GM21515 (cell line): ENCODE data around the gene NT5DC4.

Experiments used
- ATAC-seq: cut with Tn5 transposase; IDR thresholded peaks from one replicate; pipeline ENCODE4 v1.9.1; 2021; ENCODE audit not compliant: unreplicated experiment

The NT5DC4 gene

DNA sequence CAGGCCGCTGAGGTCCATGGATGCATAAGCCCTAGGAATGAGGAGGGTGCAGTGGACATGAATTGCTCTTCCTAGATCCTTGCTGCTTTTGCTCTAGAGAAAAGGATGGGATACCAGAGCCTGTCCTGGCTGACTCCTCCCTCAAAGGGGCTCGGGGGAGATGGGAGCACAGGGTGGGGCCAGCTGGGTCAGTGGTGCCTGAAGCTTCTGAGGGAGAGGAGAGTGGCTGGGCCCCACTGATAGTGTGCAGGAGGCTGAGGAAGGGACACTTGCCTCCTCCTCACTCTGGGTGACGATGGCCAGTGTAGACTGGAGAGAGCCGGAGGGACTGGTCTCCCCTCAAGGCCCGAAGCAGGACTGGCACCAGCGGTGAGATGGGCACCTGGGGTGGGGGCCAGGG lies at the start of gene NT5DC4:
Gene NT5DC4, plus strand, starts transcription at position 236 of the 400 bp plus-strand sequence. Its CDS starts 60 bp downstream, at position 296.
- ATAC-seq: no peak

DNA sequence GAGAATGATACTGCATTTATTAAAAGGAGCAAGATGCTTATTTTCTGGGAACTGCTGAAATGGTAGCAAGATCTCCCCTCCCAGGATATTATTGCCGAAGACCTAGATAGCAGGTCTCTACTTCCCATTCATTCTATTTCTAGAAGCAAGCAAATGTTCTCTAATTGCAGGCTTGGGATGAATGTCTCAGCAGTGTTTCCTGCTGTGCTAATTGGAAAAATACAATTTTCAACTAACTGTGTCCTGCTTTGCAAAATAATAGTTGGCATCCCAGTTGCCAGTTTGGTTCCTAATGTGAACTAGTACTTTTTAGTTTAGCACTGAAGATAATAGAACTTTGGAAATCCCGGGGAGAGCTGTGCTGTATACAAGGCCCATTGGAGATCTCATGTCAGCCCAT lies 49.0 kb upstream of the NT5DC4 start:
- ATAC-seq: no peak

DNA sequence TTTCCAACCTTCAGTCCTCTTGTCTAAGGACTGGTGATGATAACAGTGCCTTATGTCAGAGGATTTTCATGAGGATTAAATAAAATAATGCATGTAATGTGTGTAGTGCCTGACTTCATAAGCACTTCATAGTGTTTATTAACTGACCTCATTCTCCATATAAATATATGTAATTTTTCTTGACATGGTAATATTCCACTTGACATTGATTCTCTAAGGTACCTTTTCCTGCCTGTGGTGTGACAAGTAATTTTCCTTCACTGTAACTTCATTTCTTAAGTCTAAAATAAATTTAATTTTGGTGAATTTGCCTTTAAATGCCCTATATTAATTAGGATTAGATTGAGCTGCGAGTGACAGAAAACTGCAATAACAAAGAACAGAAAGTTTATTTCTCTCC lies 47.8 kb upstream of the NT5DC4 start:
- ATAC-seq: no peak

DNA sequence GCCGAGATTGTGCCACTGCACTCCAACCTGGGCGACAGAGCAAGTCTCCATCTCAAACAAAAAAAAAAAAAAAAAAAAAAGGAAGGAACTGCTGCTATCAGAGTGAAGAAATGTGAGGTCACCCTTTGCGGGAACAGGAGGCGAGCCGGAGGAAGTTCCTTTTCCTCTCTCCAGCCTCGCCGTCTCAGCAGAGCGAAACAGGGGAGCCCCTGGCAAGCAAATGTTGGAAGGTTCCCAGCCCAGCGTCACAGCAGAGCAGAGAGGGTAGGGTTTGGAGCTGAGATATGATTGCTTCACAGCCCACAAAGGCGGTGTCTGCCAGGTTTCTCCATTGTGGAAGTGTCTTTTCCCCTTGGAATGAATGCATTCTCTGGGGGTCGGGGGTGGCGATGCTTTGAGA lies 46.6 kb upstream of the NT5DC4 start:
- ATAC-seq: no peak

DNA sequence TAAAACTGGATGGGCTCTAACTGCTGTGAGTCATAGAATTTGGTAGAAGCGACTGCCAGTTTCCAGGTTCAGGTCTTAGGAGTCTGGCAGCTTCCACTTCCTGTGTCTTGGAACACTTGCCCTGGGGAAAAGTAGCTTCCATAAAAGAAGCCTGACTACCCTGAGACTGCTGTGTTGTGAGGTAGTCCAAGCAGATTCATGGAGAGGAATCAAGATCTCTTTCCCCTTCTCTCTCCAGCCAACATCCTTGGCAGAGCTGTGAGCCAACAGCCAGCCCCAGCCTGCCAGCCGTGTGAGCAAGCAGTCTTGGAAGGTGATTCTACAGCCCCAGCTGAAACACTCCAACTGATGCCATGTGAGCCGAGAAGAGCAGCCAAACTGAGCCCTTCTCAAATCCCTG lies 41.3 kb upstream of the NT5DC4 start:
- ATAC-seq: no peak

DNA sequence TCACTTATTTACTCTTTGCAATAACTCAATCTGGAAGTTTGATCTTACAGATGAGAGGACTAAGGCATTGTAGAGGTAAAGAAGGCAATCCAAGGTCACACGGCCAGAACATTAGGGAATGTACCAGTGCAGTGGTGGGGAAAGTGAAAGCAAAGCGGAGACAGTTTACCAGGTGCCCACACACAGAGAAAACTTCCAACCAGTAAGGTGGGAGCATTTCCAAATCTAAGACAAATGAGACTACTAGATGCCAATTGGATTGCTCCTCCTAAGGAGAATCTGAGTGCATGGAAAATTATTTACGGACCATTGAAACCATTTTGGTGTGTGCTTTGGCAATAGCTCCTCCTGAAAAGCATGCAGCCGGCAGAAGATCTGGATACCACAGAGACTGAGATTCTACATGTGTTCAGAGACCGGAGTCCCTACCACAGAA lies 40.1 kb upstream of the NT5DC4 start:
- ATAC-seq: no peak

DNA sequence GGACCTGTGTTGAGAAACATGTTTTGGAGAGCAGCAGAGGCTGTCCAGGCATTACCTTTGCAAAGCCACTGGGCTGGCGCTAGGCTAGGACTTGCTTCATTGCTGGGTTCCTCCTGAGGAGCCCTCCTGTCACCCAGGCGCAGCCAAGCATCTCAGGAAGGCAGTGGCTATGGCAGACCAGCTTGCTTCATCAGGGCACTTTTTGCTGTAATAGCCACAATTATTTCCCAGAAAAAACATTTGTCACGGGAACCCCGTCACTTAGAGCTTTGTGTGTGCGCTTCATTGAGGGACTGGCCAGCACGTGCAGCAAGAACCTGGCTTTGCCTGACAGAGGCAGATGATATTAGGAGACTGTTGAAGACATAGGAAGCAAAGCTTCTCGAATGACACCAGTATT lies 38.7 kb upstream of the NT5DC4 start:
- no peak for ATAC-seq

DNA sequence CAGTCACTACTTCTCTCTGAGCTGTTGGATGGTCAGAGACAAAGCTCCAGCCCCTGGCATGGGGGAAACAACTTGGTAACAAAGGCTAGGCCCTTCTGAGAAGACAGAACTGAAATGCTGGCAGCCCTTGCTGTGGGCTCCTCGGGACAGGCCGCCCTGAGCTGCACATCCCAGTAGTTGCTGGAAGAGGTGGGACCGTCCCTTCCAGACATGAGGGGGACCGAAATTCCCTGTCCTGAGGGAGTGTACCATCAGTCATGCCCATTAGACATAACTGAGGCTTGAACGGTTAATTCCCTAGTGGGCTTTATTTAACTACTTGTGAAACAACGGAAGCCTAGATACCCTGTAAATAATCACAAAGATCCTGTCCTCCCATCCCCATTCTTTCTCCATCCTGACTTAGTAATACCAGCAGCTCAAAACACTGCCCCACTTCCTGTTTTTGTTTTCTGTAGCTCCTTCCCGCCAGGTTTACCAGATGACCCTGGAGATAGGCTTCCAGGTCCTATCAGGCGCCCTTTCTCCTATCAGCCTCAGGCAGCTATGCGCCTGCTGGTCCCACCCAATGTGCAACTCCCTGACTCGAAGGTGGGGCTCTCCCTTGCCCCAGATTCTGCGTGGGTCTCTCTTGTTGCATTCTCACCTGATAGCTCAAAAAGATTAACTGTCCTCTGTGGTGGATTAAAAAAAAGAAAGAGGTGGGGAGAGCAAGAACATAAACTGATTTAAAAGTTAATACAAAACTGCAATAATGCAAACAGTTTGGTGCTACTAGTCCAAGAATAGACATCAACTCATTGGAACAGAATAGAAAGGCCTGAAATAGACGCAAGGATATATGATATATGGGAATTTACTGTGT lies 37.0 kb upstream of the NT5DC4 start:
- no peak for ATAC-seq

DNA sequence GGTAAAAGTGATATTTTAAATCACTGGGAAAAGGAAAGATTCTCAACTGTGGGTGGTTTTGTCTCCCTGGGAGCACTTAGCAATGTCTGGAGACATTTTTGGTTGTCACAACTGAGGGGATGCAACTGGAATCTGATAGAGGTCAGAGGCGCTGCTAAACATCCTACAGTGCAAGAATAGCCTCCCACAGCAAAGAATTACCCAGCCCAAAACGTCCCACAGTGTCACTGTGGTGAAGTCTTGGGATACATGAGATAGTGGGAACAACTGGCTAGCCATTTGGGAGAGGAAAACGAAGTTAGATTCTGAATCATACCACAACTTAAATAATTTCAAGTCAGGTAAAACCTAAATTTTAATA lies 36.4 kb upstream of the NT5DC4 start:
- no peak for ATAC-seq

DNA sequence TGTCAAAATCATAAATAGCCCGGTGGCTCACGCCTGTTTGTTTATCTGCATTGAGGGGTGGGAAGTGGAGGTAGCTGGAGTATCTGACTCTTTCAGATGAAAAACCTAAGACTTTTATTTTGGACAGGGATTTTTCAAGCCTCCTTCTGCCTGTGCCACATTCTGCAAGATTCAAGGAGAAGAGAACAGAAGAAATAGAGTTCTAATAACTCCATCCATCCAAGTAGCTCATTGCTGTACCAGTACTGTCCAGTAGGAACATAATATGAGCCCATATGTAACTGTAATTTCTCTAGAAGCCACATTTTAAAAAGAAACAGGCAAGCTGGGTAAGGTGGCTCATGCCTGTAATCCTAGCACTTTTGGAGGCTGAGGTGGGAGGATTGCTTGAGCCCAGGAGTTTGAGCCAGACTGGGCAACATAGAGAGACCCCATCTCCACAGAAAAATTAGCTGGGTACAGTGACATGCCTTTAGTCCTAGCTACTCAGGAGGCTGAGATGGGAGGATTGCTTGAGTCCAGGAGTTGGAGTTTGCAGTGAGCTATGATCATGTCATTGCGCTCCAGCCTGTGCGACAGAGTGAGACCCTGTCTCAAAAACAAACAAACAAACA lies 35.4 kb upstream of the NT5DC4 start:
- no peak for ATAC-seq

DNA sequence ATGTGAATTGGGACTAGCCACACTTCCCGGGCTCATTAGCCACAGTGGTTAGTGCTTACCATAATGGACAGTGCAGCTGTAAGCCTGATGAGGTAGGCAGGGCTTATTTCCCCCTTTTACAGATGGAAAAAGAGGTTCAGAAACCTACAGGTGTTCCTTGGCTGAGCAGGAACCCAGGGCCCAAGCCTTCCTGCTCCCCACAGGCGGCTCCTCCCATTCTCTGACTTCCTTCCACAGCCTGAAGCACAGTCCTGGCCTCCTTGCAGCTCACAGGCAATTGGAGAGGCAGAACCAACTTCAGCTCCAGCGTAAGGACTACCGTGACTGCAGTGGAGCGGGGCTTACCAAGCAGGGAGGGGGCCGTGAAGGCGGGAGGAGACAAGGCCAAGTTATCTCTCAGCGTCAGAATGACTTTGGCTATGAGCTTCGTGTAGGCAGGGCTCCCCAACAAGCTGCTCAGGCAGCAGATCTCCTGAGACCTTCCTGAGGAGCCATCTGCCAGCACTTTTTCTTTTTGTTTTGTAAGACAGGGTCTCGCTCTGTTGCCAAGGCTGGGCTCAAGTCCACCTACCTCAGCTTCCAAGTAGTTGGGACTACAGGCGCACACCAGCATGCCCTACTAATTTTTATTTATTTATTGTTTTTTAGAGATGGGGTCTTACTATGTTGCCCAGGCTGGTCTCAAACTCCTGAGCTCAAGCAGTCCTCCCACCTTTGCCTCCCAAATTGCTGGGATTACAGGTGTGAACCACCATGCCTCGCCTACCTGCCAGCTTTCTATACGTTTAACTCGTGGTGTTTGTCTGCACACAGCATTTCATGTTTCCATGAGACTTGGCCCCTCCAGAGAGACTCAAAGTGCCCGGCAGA lies 34.2 kb upstream of the NT5DC4 start:
- ATAC-seq: no peak

DNA sequence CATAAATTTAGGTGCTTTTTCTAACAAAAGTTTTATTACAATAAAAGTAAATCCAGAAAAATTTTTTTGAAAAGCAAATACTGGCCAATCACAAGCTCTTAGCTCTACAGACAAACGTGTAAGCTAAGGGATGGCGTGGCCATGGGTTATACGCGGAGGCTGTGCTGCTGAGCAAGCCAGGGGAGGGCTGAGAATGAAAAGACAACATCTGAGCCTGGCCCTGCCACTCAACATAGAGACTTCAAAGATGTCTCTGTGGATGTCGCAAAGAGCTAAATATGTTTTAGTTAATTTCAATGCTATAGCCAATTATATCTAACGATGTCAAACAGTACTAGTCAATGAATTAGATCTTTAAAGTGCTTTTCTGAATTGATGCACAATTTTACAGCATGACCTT lies 33.3 kb upstream of the NT5DC4 start:
- no peak for ATAC-seq

DNA sequence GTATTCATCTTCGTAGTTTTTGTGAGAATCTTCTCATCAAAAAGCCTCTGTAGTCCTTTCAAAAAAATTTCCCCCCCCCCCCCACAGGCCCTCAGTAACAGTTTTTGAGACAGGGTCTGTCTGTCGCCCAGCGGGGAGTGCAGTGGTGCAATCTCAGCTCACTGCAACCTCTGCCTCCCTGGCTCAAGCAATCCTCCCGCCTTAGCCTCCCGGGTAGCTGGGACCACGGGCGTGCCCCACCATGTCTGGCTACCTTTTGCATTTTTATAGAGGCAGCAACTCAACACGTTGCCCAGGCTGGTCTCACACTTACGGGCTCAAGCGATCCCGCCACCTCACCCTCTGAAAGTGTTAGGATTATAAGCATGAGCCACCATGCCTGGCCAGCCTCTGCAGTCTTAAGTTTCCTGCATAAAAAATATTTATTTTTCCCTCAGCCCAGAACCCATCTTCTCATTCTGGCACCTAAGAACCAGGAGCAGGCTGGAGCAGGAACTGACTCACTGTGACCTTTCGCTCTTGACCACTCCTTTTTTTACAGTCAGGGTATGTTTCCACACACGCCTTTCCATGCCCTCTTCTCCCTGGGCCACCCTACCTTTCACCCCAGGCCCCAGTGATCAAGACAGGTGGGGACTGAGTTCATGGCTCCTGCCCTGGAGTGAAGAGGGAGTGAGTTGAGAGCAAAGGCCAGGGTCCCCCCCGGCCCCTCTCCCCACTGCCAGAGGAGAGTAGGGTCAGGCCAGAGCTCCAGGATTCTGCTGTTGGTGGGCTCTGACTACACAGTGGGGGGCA lies 32.5 kb upstream of the NT5DC4 start:
- no peak for ATAC-seq

DNA sequence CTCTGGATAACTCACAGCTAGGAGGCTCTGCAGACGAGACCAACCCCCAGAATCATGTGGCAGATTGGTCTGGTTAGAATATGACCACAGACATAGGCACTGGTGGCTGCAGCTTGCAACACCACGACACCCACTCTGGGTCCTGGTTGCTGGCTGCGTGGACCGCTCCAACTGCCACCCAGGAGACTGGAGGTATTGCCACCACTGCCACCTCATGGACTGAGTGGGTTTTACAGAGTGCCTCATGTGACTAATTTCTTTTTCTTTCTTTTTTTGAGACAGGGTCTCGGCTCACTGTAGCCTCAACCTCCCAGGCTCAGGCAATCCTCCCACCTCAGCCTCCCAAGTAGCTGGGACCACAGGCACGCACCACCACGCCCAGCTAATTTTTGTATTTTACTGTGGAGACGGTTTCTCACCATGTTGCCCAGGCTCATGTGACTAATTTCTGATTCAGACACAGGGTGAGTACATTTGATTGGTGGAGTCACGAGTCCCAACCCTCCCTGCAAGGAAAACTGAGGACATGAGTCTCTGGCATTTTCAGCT lies 29.9 kb upstream of the NT5DC4 start:
- no peak for ATAC-seq

DNA sequence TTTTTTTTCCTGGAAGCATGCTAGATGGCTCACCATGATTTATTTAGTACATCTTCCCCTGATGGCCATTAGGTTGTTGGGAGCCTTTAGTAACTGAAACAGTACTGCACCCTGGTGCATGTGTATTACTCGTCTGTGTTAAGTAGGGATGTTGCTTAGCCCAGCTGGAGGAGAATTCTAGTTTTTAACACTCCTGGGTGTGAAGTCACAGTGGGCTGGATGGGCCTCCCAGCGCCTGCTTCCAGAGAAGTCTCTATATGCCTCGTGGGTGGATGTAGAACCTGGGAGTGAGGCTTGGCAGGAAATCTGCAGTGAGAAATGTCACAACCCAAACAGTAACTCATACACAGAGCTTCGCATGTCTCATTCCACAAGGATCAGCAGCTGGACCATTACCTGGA lies 28.9 kb upstream of the NT5DC4 start:
- ATAC-seq: no peak

DNA sequence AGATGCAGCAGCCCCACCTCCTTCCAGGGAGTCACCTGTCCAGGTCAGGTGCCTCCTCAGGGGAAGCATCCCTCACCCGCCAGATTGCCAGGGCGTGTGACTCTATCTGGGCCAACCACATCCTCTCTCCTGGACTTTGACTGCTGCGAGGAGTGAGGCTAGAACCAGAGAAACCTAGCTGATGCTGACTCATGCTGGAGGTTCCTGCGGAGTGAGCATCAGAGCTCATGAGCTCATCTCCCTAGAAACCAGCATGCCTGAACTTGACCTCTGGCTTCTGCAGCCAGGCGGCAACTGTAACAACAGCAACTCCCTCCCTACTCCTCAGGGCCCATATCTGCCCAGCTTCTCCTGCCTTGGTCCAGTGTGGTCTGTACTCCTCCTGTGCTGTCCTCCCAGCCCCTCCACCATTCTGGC lies 28.3 kb upstream of the NT5DC4 start:
- peak; percentile 75 for ATAC-seq

DNA sequence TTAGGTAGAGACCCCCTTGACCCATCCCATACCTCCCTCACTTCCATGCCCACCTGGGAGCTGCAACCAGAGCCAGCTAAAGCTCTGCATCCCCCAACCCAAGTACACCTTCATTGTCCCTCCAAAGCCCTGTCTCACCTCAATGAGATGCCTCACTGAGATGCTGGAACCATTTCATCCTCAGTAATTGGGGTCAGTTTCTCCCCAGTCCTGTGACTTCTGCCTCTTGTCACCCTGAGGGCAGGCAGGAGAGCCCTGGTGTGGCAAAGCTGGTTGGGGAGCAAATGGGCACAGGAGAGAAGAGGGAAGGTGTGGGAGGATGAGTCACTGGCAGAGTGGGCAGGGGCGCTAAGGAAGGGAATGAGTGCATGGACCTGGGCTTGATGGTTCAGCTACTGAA lies 27.9 kb upstream of the NT5DC4 start:
- ATAC-seq: peak; percentile 11

DNA sequence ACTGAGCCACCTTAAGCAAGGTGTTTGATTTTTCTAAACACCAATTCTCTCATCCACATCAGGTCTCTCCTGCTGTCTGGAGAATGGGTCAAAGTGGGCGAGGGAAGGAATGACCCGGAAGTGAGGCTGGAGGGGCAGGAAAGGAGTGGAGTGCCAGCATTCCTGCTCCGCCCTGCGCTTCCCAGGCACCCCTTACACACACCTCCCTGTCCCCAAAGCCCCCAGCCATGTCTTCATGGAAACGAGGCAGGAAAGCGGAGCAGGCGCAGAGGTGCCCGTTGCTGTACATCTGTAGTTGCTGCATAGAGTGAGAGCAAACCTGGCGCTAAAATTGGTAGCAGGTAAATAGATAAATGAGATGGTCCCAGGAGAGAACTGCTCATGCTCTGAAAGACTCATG lies 27.2 kb upstream of the NT5DC4 start:
- ATAC-seq: no peak

DNA sequence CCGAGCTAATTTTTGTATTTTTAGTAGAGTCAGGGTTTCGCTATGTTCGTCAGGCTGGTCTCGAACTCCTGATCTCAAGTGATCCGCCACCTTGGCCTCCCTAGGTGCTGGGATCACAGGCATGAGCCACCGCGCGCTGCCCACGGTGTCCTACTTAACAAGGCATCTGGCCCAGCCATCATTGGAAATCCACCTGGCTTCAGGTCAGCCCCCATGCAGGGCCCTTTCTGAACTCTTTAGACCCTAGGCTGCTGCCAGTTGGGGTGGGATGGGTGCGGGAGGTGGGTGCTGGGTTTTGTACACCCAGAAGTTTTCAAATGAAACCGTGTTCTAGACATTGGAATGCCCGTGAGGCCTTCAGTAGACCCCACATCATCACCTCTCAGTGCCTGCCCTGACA lies 26.6 kb upstream of the NT5DC4 start:
- ATAC-seq: no peak

DNA sequence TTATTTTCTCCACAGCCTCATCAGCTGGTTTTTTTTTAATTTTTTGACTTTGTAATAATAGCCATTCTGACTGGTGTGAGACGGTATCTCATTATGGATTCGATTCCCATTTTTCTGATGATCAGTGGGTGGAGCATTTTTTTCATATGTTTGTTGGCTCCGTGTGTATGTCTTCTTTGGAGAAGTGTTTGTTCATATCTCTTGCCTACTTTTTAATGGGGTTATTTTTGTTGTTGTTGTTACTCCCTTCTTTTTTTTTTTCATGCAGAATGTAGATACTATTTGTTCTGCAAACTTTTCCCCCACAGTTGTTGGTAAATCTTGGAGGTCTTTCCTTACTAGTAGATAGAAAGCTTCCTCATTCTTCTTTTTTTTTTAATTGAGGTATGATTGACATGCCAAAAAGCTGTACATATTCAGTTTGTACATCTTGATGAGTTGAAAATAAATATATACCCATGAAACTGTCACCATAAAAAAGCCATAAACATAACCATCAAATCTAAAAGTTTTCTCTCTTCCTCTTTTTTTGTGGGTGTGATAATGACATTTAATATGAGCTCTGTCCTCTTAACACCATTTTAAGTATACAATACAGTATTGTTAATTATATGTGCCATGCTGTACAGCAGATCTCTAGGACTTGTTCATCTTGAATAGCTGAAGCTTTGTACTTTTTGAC lies 21.8 kb upstream of the NT5DC4 start:
- ATAC-seq: no peak
